Measurements from ENCODE around the gene MLLT3.

The MLLT3 gene

DNA sequence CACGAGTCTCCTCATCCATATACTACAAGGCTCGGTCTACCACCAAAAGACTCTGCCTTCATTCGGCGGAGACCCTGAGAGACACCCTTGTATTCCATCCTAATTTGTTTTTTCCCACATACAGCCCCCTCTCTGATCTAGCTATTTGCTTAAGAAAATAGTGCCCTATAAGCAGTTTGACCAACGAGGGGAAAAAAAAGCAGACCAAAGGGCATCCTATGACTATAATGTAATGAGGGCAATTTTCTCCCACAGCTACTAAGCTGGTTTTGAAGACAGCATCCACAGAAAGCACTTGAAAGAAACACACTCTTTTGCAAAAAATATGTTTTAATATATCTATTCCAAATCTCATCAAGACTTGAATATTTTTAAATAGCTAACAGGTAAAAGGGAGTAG, 147.8 kb downstream of the MLLT3 start:
- DNase-seq (ENCODE audit: low spot score): no peak

DNA sequence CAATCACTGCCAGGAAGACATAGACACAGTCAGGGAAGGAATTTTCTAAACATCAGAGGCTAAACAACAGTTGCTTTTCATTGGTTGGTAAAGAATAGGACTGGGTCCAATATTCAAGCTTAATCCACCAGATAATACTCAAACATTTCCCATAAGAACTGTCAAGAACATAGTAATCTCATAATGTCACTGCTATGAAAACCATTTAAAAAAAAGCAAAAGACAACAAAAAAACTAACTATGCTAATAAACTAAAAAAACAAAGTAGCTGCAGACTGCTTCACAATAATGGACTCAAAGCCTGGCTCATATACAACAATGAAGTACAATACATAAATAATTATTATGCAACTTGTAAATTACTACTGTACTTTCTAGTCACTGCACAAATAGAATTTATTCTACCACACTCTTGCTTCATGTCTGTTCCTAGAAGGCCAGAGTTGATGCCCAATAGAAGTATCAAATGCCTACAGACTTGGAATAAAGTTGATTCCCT, 148.7 kb downstream of the MLLT3 start:
- DNase-seq (ENCODE audit: low spot score): no peak

- DNase-seq (ENCODE audit: low spot score): no peak
These were observed 149.8 kb downstream of the MLLT3 start for GRCh38 chr9:20472342-20473045.

GRCh38 chr9:20466328-20467008, 155.8 kb downstream of the MLLT3 start:
- no peak for DNase-seq (ENCODE audit: low spot score)

DNA sequence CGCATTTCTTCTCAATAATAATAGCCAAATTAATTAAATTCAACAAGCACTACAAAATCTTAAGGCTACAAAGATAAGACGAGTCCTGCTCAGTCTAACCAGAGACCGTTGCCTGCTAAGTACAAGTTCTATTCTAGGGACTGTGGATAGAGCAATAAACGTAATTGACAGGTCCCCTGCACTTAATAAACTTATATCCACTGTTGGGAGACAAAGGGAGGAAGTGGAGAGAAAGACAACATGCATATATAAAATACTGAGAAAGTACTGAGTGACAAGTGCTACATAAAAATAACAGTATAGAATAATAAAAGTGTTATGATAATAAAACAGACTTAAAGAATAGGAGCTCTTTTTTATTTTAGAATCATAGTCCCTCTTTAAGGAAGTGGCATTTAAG, 158.1 kb downstream of the MLLT3 start:
- DNase-seq (ENCODE audit: low spot score): no peak

DNA sequence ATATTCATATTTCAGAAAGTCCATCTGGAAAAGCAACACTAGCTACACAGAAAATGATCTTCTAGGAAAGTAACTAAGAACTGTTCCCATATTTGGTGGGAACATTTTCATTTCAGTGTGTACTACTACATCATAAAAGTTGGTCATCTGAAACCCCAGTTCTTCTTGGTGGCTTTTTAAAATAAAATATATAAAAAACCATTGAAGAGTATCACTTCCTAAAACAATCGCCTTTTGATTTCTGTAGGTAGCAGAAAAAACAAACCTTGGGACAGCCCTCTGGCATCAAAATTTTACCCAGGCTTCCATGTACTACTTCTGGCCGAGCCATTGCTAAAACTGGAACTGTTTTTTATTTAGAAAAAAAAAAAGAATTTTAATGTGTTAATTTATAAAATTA, 158.5 kb downstream of the MLLT3 start:
- DNase-seq (ENCODE audit: low spot score): no peak

DNA sequence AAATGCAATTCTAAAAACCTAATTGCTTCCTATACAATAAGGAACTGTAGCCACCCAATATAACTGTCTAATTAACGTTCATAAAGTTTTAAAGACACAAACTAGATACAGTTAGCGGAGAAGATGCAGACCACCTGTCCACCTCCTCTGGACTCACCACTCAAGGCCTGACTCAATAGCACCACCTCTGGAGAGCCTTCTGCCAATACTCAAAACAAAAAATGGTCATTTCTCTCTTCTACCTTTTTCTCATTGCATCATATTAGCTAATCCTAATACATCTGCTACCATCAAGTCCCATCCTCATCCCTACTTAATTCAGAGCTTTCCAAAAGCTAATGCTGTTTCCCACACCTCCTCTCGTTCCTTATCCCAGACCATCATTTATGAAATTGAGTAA, 159.9 kb downstream of the MLLT3 start:
- DNase-seq (ENCODE audit: low spot score): no peak

DNA sequence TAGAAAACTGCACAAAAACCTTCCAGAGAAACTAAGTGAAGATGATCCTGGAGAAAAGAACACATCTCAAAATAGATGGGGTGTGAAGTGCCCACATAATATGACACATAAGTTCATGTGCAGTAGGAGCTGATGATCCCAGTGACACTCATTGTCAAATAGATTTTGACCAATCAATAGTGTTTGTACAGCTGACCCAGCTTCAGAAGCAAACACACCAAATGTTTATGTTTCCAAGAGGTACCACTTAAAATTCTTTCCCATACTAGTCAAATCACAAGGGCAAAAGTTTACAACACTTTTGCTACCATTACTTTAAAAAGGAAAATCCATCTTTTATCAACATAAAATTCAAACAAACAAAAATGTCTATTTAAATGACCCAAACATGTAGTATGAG, 175.0 kb downstream of the MLLT3 start:
- DNase-seq (ENCODE audit: low spot score): no peak

GRCh38 chr9:20446248-20446647, 176.1 kb downstream of the MLLT3 start:
- no peak for DNase-seq (ENCODE audit: low spot score)

GRCh38 chr9:20442461-20443319, 179.6 kb downstream of the MLLT3 start:
- no peak for DNase-seq (ENCODE audit: low spot score)

GRCh38 chr9:20441711-20442423, 180.4 kb downstream of the MLLT3 start:
- DNase-seq (ENCODE audit: low spot score): no peak

DNA sequence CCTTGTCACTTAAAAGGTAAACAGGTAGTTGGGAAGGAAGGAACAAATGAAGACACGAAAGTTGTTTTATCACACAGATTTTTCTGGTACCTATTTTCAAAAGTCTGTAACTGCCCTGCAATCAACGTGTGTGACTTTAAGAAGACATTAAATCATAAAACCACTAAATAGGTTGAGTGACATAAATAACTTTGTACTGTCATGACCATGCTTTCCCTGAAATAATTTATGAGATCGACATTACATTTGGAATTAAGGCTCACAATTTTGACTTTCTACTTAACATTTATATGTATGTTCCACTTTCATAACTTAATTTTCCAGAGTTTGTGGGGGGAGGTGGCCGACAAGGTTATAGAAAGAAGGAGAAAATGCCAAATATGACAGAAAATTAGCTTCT, 181.1 kb downstream of the MLLT3 start:
- no peak for DNase-seq (ENCODE audit: low spot score)

DNA sequence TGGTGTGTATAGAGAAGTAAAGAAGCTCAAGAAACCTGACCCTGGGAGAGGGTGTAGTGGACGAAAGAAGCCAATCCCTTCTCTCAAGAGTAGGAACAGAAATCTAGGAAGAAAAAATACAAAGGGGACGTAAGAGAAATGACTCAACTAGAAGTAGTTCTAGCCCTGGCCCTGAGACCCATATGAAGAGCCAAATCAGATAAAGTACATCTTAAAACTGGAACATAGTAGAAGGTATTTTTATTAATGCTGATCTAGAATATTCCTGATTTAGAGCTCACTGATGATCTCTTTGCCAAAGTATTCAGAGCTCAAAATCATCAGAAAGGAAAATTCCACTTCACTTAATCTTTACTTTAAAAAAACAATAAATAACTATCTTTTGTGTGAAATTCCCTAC, 184.8 kb downstream of the MLLT3 start:
- no peak for DNase-seq (ENCODE audit: low spot score)

DNA sequence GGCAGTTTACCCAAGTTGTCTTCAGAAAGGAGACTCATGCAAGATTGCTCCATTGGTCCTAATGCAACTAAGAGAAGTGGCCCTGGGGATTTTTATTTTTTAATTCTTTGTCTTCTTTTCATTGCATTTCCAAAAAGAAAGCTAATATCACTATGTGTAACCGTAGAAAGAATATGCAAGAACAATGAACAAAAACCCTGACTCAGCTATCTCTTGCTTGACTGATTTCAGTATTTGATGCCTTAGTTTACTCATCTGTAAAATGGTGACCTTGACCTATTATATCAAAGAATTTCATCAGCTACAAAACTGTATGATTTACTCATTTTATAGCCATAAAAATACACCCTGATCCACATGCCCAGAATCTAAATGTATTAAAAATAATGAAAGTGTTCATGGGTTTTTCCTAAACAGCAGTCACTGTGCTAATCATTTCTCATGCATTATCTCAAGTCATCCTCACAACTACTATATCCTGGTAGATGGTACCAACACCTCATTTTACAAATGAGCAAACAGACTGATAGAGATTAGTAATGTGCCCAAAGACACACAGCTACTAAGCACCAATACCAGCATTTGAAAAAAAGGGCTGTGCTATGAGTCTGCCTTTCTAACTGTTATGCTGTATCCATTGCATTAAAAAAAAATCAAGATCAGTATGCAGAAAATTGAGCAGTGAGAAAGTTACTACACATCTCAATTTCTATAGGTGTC, 185.7 kb downstream of the MLLT3 start:
- DNase-seq (ENCODE audit: low spot score): no peak

DNA sequence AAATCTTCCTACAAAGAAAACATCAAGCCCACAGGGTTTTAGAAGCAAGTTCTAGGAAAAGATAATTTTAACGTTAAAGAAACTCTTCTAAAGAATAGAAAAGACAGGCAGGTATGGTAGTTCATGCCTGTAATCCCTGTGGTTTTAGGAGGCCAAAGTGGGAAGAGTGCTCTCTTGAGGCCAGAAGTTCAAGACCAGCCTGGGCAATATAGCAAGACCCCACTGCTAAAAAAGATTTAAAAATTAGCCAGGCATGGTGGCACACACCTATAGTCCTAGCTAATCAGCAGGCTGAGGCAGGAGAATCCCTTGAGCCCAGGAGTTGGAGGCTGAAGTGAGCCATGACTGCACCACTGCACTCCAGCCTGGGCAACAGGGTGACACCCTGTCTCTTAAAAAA, 193.3 kb downstream of the MLLT3 start:
- DNase-seq (ENCODE audit: low spot score): no peak

- DNase-seq (ENCODE audit: low spot score): no peak
These were observed 194.9 kb downstream of the MLLT3 start for GRCh38 chr9:20427359-20427758.

DNA sequence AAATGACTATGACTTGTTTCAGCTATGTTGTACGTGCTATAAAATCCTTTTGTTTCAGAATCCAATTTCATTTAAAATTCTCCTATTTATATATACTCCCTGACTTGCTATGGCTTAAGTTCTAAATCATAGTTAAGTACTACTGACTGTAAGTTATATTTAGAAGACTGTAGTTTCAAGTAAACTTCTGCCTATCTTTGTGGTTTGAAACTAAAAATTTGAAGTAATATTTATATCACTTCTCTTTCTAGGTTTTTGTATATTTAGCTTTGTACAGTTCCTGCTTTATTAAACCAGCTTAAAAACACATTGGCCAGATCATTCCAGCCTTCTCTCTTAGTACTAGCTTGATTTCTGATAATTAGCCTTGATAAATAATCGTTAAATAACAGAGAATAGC, 196.3 kb downstream of the MLLT3 start:
- no peak for DNase-seq (ENCODE audit: low spot score)

DNA sequence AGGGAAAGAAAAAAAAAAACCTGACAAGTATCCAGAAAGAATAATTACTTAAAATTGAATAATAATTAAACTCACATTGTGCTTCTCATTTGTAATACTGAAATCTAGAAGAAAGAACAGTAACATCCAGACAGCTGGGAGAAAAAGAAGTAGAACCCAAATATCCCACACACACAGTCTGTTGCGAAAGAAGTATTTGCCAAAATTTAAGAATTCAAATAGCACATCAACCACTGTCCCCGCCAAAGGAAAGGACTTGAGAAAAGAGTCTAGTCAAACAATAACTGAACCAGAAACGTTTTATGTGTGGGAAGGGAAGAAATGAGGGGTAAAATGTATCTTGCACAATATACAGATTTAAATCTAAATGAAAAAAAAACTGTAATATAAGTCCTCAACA, 202.8 kb downstream of the MLLT3 start:
- DNase-seq (ENCODE audit: low spot score): no peak

- DNase-seq (ENCODE audit: low spot score): no peak
These were observed 203.8 kb downstream of the MLLT3 start for GRCh38 chr9:20418485-20418884.

DNA sequence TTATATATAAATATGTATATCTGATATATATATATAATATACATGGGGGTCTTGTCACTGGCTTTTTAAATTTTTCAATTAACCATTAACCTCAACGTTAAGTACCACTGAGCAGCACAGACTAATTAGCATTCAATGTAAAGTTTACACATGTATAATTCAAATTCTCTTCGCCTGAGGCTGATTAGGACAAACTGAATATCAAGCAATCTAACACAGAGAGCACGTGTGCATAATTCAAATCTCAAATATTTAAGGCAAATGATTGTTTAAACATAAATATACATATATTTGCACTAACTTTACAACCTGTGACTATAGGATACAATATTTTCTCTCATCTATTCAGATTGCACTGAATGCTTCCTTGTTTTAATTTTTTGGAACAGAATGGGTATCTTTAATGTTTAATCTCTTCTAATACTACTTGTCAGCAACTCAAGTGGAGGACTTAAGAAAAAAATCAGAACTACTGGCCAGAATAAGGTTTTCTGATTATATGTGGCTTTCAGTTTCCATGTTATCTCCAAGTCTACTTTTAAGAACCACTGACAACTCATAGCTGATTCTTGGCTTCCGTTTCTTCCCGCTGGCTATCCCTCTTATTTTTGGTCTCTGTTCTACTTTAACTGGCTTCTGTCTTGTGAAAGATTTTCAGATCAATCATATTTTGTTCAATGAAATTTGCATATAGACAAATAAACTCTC, 204.8 kb downstream of the MLLT3 start:
- no peak for DNase-seq (ENCODE audit: low spot score)

GRCh38 chr9:20414150-20414549, 208.1 kb downstream of the MLLT3 start:
- no peak for DNase-seq (ENCODE audit: low spot score)
